ENCODE results near the gene CRYBB1. TPM values are rescaled to one million over a fixed set of nuclear protein-coding genes. Genes with fewer than 3 reads are reported as not detected.

CRYBB1 gene
- polyA plus RNA-seq, 3 donors, result 0.33 to 1.6 (median 0.78) TPM

DNA sequence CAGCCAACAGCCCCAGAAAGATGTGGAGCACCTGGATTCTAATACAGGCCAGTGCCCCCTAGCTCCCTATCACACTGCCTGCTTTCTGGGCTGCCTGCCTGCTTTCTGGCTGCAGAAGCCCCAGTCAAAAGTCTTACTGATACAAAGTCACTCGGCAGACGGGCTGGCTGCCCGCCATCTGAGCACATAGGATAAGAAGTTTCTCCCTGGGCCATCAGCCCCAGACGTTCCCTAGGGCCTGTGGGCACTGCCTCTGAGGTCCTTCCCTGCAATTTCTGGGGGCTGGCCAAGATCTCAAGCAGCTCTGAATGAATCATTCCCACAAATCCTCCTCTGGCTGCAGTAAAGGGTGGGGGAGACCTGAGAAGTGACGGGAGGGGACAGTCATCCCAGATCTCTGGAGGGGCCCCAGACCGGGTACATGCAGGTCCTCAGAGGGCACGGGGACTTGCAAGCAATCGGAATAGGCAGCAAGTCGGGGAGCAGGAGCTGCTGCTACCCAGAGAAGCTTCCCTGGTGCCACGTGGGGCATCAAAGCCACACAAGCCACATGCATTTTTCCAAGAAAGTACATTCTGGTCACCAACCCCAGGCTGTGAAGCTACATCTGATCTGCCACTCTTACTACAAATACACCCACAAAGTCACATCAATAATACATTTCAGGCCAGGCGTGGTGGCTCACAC is 32.6 kb downstream of the CRYBB1 start:
- Histone ChIP-seq H3K27me3 (ENCODE audit: control insufficient read depth in 2 of 2, insufficient read depth in 2 of 2, low read length in 2 of 2) (no peaks in the 10 kb centered on the region), H3K4me3 (replicated peaks in 1 of 3; ENCODE audit: low read depth in 2 of 3, low read length in 3 of 3) (no peak overlapping the region), H3K9me3 (replicated peaks in 1 of 2; ENCODE audit: control insufficient read depth in 1 of 2, insufficient read depth in 1 of 2, low read length in 2 of 2) (no peaks in the 10 kb centered on the region), H3K4me2 (replicated peaks; ENCODE audit: extremely low read depth, low read length, poor library complexity, severe bottlenecking) (no peak overlapping the region), H3K36me3 (replicated peaks in 1 of 2; ENCODE audit: control insufficient read depth in 1 of 2, insufficient read depth in 2 of 2, low read length in 2 of 2) (peaks cover 9 to 40% of the 10 kb centered on the region in 2 donors), H3K9ac (ENCODE audit: insufficient read depth, low read length, poor library complexity, severe bottlenecking) (no peak overlapping the region), H3K79me2 (ENCODE audit: insufficient read depth, low read length) (peaks cover 86% of the 10 kb centered on the region), H3K27ac (ENCODE audit: low read depth in 1 of 2, low read length in 2 of 2) (no peak overlapping the region), H4K20me1 (ENCODE audit: insufficient read depth, low read length) (peaks cover 80% of the 10 kb centered on the region), H3K4me1 (ENCODE audit: control insufficient read depth in 1 of 2, insufficient read depth in 2 of 2, low read length in 2 of 2) (peaks cover 37 to 39% of the 10 kb centered on the region in 2 donors), H2AFZ (ENCODE audit: insufficient read depth, low read depth, low read length, poor library complexity, severe bottlenecking) (no peak overlapping the region)
- Mint-ChIP-seq H3K9me3 (peaks cover 0 to 2% (median 0%) of the 10 kb centered on the region in 7 donors), H3K4me3 (peak overlapping the region in 1 of 2 donors; percentile 39), H3K27ac (peak overlapping the region in 3 of 7 donors; percentile 33 to 47 (median 33)), H3K27me3 (ENCODE audit: low read depth in 3 of 3) (no peaks in the 10 kb centered on the region), H3K4me1 (peaks cover 60% of the 10 kb centered on the region), H3K36me3 (peaks cover 31 to 56% of the 10 kb centered on the region in 2 donors)
- no peak for DNase-seq
- WGBS (ENCODE audit: insufficient coverage), result 49% methylated on average over 10 of the region's 11 CpGs
- TF ChIP-seq, protein P1, sequence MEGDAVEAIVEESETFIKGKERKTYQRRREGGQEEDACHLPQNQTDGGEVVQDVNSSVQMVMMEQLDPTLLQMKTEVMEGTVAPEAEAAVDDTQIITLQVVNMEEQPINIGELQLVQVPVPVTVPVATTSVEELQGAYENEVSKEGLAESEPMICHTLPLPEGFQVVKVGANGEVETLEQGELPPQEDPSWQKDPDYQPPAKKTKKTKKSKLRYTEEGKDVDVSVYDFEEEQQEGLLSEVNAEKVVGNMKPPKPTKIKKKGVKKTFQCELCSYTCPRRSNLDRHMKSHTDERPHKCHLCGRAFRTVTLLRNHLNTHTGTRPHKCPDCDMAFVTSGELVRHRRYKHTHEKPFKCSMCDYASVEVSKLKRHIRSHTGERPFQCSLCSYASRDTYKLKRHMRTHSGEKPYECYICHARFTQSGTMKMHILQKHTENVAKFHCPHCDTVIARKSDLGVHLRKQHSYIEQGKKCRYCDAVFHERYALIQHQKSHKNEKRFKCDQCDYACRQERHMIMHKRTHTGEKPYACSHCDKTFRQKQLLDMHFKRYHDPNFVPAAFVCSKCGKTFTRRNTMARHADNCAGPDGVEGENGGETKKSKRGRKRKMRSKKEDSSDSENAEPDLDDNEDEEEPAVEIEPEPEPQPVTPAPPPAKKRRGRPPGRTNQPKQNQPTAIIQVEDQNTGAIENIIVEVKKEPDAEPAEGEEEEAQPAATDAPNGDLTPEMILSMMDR (IDR thresholded peaks at IDR 0.05), result no peak
- intact Hi-C loops (cut with micrococcal nuclease), result loop anchor here (5.0 to 10.0 kb wide), 3 partner anchors 43 to 158 kb away; partner anchors contain the start of gene ASPHD2 (in 1 of the 2)

- Mint-ChIP-seq H3K4me1 (peaks cover 68% of the 10 kb centered on the region), H3K4me3 (no peak overlapping the region)
- peaks cover 88% of the 10 kb centered on the region for H3K79me2 ChIP-seq (ENCODE audit: insufficient read depth, low read length)
Measured at GRCh38 chr22:26584010-26584409, 33.8 kb downstream of the CRYBB1 start.

More at GRCh38 chr22:26584010-26584409, 33.8 kb downstream of the CRYBB1 start:
- Mint-ChIP-seq H3K27ac (peak overlapping the region in 2 of 7 donors; percentile 10 to 54), H3K27me3 (ENCODE audit: low read depth in 3 of 3) (no peaks in the 10 kb centered on the region), H3K36me3 (peaks cover 31 to 60% of the 10 kb centered on the region in 2 donors), H3K9me3 (peaks cover 0 to 2% (median 0%) of the 10 kb centered on the region in 7 donors)
- no peak for DNase-seq
- no peak overlapping the region for H3K9ac ChIP-seq (ENCODE audit: insufficient read depth, low read length, poor library complexity, severe bottlenecking)
- H3K36me3 ChIP-seq (replicated peaks in 1 of 2; ENCODE audit: control insufficient read depth in 1 of 2, insufficient read depth in 2 of 2, low read length in 2 of 2), result peaks cover 9 to 40% of the 10 kb centered on the region in 2 donors
- no peak overlapping the region for H3K4me3 ChIP-seq (replicated peaks in 1 of 3; ENCODE audit: low read depth in 2 of 3, low read length in 3 of 3)
- peaks cover 89% of the 10 kb centered on the region for H4K20me1 ChIP-seq (ENCODE audit: insufficient read depth, low read length)
- H3K4me1 ChIP-seq (ENCODE audit: control insufficient read depth in 1 of 2, insufficient read depth in 2 of 2, low read length in 2 of 2), result peaks cover 42 to 48% of the 10 kb centered on the region in 2 donors
- H3K4me2 ChIP-seq (replicated peaks; ENCODE audit: extremely low read depth, low read length, poor library complexity, severe bottlenecking), result no peak overlapping the region
- intact Hi-C loops (cut with micrococcal nuclease), result loop anchor here in 1 of 2 donors (10.0 kb wide), 1 partner anchor 91 kb away; no protein-coding TSS in a partner anchor
- no peak overlapping the region for H3K27ac ChIP-seq (ENCODE audit: low read depth in 1 of 2, low read length in 2 of 2)
- no CpG with 5 or more reads among the region's 4 CpGs for WGBS (ENCODE audit: insufficient coverage)
- H3K27me3 ChIP-seq (ENCODE audit: control insufficient read depth in 2 of 2, insufficient read depth in 2 of 2, low read length in 2 of 2), result no peaks in the 10 kb centered on the region
- no peaks in the 10 kb centered on the region for H3K9me3 ChIP-seq (replicated peaks in 1 of 2; ENCODE audit: control insufficient read depth in 1 of 2, insufficient read depth in 1 of 2, low read length in 2 of 2)
- TF ChIP-seq, protein P1 (IDR thresholded peaks at IDR 0.05), result no peak
- H2AFZ ChIP-seq (ENCODE audit: insufficient read depth, low read depth, low read length, poor library complexity, severe bottlenecking), result no peak overlapping the region

All from CD14-positive monocyte (primary cell).